GM18508 (cell line): ENCODE data around the gene CCDC57.

ENCODE experiments used
- ATAC-seq: cut with Tn5 transposase; IDR thresholded peaks from one replicate; pipeline ENCODE4 v1.9.1; 2021; ENCODE audit warnings: moderate number of reproducible peaks; ENCODE audit not compliant: insufficient read depth, unreplicated experiment

The CCDC57 gene

DNA sequence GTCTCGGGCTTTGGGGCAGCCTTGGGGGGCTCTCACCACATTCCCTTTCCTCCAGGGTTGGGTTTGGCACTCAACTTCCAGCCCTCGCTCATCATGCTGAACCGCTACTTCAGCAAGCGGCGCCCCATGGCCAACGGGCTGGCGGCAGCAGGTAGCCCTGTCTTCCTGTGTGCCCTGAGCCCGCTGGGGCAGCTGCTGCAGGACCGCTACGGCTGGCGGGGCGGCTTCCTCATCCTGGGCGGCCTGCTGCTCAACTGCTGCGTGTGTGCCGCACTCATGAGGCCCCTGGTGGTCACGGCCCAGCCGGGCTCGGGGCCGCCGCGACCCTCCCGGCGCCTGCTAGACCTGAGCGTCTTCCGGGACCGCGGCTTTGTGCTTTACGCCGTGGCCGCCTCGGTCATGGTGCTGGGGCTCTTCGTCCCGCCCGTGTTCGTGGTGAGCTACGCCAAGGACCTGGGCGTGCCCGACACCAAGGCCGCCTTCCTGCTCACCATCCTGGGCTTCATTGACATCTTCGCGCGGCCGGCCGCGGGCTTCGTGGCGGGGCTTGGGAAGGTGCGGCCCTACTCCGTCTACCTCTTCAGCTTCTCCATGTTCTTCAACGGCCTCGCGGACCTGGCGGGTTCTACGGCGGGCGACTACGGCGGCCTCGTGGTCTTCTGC is 24.6 kb upstream of the CCDC57 start:
- no peak for ATAC-seq

DNA sequence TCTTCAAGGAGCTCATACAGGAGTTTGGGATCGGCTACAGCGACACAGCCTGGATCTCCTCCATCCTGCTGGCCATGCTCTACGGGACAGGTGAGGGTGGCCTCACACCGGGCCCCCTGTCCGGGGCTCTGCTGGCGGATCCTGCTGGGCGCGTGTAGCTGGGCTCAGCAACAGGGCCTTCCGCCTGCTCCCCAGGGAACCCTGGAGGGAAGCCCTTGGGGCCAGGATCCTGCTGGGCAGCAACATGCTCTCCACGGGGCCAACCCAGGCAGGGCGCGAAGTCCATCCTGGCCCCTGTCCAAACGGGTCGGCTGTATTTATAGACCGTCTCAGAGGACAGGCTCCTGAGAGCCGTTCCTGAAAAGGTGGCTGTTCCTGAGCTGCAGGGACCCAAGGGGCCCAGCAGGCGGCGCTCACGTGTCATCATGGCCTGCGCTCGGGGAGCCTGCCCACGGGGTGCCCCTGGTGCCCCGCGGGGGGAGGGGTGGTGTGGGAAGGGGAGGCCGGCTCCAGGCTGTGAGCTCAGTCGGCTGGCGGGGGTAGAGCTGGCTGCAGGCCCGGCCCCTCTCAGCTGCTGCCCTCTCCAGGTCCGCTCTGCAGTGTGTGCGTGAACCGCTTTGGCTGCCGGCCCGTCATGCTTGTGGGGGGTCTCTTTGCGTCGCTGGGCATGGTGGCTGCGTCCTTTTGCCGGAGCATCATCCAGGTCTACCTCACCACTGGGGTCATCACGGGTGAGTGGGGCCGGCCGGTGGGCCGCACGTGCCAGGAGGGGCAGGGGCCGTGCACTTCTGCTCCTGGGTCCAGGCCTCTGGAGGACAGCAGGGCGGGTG is 23.7 kb upstream of the CCDC57 start:
- no peak for ATAC-seq

DNA sequence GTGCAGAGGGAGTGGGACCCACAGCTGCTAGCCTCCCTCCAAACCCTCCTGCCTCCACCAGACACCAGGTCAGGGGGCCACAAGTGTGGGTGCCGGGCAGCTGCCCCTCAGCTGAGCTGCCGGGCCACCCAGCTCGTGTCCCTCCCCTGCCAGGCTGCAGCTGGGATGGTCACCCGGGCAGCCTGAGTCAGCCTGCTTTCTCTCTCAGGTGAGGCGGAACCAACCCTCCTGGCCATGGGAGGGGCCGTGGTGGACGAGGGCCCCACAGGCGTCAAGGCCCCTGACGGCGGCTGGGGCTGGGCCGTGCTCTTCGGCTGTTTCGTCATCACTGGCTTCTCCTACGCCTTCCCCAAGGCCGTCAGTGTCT is 23.1 kb upstream of the CCDC57 start:
- no peak for ATAC-seq

DNA sequence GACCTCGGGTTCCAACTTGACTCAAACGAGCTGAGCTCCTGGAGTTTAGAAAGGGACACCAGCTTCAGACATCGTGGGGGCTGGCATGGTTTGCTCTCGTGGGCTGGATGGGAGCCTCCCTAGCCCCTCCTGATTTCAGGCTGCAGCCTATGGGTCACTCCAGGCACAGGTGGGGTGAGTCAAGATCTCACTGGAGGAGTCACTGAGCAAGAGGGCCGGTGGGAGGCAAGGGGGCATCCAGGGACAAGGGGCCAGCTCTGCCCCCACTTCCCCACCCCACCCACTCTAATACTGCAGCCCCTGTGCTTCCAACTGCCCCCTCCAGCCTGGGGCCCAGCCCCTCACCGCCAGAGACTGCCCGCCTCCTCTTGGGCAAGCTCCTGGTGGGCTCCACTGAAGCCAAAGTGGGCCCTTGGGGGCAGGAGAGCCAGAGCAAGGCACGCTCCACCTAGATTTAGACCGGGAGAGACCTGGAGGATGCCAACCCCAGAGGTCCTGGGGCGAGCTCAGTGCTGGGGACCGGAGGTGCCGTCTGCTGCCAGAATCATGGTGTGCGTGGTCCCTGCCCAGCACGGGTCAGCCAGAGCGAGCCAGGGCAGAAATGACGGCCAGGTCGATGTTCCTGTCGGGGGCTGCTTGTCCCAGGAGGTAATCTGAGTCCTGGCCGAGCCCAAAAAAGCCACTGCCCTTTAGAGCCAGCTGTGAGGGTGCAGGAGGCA is 22.6 kb upstream of the CCDC57 start:
- no peak for ATAC-seq

DNA sequence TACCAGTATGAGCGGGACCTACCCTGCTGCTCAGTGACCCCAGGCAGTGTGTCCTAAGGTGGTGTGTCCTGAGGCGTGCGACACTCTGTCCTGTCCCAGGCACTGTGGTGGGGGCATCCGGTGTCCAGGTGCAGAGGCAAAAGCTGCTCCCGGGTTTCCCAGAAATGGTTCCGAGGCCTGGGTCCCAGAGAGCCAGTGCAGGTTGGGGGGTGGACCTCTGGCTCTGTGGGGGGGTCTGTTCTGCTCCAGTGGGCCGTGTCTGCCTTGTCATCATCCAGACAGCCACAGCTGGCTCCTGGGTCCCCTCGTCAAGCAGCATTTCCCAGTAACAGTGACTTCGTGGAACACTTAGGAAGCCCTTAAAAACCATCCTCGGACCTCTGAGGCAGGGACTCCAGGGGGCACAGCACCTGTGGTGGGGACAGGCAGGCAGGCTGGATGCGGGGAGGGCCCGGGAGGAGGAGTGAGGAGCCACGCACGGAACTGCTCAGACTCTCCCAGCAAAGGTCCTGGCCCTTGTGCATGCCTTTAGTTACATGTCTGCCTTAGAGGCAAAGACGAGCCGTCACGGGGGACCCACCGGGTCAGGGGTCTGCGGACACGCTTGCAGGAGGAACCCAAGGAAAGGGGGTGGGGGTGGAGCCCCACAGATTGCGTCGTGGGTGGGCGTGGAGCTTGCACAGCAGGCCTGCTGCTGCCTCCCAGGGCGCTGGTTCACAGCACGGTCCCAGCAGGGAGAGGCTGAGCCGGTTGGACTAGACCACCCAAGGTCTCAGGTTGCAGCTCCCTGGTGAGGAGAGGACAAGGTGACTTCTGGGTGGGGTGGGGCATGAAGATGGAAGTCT is 21.8 kb upstream of the CCDC57 start:
- ATAC-seq = no peak

DNA sequence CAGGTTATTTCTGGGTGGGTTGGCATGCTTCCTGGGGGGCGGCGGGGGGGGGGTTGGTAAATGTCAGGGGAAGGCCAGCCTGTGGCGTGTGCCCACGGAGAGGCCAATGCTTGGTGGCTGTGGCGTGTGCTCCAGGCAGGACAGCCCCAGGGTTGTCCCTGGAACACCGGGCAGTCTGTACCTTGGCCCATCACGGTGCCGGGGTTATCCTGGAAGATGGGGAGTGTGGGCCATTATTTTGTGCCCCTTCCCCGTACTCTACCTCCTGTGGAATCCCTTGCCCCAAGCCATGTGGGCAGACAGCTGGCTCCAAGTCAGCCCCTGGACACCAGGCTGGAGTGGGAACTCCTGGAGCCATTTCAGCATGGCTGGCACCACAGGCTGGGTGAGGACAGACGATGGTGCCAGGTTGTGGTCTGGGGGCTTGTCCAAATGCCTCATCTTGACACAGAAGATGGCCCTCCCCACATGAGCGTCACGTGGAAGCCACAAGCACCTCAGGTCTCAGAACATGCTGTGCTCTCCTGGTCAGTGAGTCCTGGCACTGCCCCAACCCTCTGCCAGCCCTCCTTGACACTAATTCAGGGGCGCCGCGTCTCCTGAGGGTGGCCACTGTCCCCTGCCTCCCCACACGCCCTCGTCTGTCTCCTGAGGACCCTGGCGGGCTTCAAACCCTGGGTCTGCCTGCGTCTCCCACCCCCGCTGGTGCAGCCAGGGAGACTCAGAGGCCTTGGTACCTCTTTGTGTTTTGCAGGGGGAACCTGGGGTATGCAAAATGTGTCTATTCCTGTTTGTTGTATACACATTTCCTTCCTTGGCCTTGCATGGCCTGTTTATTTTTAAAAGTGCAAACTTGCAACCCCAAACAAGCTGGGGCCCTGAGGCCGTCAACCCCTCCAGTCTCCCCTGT is 20.5 kb upstream of the CCDC57 start:
- ATAC-seq = no peak

DNA sequence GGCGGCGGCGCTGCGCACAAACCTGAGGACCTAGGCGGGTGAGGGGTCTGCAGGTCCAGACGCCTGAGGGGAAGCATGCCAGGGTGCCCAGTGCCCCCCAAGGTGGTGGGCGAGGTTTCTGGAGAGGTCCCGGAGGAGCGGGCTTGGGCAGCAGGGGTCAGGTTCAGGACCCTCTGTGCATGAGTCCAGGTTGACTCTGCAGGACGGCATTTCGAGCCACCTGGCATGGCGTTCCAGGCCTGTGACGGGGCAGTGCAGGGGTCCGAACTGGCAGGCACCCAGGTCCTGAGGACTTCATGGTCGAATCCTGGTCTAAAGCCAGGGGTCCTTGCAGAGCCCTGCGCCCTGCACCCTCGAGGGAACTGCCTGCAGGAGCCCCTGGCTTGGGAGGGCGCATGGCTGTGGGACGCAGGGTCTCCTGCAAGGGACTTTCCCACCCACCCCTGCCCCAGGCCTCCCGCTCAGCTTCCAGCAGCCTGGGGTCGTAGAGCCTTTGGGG is 19.7 kb upstream of the CCDC57 start:
- ATAC-seq = no peak

DNA sequence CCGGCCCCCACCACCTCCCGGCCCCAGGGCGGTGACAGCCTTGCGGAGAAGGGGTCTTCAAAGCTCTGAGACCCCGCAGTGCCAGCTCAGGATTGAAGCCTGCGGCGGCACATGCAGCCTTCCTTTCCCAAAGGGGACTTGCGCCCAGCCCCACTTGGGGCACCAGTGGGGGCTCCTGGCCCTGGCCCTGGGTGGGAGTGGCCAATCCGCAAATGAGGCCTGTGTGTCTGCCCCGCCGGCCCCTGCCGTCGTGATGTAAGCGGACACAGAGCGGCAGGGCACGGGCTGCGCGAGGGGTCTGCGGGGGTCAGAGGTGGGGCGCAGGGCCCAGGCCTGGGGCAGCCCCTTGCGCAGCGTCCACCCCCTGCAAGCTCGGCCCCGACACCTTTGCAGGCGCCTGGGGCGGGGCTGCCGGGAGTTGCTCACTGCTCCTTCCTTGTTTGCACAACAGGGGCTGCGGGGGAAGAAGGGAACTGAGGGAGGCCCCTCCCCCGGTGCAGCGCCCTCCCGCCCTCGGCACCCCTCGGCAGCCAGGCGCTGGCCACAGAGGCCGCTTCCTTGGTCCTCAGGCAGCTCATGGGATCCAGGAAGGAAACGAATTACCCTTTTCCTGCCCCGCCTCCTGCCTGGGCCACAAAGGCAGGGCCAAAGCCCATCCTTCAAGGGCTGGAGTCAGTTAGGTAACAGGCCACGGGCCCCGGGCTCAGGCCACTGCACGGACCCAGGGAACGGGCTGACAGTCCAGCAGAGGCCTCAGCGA is 19.1 kb upstream of the CCDC57 start:
- no peak for ATAC-seq

DNA sequence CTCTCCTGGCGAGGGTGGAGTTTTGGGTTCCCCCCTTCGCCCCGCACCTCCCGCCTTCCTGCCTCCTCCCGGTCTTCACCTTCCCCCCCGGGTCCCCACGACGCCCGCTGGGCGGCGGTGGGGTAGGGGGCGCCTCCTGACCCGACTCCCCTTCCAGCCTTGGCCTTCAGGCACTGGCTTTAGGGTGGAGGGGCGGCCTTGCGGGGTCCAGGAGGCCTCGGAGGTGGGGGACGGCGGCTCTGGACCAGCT is 18.6 kb upstream of the CCDC57 start:
- ATAC-seq = no peak

DNA sequence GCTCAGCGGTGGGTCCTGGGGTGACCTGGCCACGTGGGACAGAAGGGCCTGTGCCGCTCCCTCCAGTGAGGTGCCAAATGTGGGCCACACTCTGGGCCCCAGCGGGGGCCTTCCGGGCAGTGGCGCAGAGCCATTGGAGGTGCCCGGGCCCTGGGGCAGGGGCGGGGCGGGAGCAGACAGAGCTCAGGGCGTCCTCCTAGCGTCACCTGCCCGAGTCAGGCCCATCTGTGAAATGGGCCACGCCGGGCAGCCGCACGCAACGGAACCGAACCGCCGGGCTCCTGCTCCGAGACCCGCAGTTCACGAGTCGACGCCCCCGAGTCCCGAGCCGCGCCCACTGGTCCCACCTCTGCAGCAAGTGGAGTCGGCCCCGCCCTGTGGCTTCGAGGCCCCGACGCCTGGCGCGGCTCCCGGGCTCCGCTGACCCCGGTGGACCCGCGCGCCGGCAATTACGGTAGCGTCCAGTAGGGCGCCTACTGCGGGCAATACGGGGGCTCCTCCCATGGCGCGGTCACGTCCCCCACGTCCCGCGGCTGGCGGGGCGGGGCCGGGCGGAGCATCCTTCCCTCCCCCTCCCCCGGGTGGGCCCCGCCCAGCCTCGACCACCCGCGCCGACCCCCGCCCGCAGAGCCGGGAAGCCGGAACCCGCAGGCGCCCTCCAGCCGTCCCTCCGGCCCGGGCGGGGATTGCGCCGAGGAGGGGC is 18.1 kb upstream of the CCDC57 start:
- no peak for ATAC-seq

DNA sequence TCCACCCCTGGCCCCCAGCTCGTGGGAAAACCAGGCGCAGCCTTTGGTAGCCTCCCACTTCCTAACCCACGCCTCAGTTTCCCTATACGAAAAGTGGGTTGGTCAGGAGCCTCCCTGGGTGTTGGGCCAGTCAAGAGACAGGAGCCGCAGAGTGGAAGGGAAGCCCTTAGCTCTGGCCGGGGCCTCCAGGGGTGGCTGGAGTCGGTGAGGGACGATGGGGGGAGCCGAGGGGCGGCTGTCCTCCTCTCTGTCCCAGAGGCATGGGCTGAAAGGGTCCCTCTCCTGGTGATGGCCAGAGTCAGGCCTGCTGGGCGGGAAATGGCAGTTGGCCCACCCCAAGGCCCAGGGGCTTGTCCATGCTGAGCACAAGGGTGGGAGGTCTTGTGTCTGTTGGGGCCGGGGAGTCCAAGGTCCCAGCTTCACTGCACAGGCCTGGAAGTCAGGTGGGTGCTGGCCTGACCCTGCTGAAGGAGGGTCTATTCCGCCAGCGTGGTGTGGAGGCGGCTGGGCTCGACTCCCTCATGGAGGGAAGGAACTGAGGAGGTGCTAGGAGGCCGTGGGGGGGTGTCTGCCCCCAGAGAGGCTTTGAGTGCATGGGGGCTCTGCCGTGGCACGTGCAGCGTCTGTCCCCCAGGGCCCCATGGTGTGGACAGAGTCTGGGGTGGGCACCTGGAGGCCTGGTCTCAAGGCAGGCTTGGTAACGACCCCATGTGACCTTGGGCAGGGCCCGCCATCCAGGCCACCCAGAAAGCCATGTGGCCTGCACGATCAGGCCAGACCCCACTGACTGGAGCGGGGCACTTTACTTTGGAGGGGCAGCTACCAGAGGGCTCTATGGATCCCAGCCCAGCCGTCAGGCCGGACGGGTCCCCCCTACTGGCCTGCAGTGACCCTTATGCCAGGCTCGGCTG is 17.3 kb upstream of the CCDC57 start:
- no peak for ATAC-seq

DNA sequence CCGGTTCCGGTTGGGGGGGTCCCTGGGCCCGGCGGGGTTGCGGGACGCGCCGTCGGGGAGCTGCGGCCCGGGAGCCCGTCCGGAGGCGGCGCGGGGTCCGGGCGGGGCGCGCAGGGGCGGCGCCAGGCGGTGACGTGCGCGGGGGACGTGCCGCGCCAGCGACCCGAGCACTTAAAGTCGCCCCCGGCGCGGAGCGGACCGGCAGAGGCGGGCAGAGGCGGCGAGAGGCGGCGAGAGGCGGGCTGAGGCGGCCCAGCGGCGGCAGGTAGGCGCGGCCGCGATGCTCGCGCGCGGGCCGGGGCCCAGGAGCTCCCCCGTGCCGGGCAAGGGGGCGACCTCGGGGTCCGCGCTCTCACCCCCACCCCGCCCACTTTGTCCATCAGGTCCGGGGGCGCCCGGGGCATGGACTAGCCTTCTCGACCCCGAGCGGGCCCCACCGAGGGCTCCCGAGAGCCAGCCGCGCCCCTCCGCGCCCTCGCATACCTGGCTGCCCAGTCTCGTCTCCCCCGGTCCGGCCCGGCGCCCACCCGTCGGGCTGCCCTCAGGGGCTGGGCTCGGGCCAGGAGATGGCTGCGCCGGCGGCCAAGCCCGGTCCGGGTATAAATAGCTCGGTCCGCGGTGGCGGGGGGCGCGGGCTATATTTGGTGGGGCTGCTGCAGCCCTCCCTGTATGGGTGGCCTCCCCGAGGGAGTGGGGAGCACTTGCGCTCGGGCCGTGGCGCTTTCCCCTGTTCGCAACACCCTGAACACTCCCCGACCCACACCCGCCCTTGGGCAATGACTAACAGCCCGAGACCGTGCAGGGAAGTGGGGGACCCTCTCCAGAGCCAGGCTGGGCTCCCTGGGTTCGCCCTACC is 16.4 kb upstream of the CCDC57 start, which contains the start of gene SLC16A3:
TSS of gene SLC16A3 (plus strand) at position 201 of the 856 bp plus-strand sequence. CDS start 6,967 bp downstream, outside the sequence.
- no peak for ATAC-seq

DNA sequence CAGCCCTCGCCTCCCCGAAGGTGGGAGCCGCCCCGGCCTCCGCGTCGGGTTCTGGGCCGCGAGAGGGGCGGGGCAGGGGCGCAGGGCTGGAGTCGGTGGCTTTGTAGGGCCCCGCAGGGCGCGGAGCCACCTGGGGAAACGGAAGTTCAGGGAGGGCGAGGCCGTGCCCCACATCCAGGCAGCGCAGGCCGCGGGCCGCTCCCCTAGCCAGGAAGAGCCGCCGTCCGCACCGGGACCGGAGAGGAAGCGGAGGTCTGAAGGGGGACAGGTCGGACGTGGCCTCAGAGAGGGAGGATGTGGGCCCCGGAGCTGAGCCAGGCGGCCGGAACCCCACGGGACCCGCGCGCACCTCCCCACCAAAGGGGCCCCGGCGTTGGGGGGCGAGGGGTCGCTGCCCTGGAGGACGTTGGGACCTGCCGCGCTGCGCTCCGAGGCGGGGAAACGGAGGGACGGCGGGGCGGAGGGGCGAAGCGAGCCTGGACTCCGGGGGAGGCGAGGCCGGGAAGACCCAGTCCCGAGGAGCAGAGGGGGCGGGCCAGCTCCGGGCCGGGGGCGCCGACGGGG is 15.7 kb upstream of the CCDC57 start:
- no peak for ATAC-seq

DNA sequence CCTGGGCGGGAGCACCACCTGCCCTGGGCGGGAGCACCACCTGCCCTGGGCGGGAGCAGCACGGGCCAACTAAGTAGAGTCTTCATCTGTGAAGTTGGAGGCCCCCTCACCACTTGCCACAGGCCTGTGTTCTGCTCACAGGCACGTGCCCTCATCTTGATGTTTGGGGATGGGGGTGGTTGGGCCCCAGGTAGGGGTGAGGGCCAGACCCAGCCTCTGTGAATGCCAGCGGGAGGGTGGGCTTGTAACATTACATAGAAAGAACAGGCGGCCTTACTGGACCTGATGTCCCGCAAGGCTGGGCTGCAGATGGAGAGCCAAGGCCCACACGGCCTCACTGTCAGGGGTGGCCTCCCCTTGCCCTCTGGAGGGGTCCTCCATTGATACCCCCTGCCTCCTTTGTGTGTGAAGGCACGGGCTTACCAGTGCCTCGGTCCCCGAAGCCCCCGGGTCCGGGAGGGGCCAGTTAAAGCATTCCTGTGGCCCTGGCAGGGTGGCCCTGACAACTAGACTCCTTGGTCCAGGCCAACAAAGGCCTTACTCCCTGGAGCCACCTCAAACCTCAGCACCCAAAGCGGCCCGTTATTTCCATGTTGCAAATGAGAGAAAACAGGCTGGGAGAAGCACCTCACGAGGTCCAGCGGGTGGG is 15.1 kb upstream of the CCDC57 start:
- ATAC-seq = no peak

DNA sequence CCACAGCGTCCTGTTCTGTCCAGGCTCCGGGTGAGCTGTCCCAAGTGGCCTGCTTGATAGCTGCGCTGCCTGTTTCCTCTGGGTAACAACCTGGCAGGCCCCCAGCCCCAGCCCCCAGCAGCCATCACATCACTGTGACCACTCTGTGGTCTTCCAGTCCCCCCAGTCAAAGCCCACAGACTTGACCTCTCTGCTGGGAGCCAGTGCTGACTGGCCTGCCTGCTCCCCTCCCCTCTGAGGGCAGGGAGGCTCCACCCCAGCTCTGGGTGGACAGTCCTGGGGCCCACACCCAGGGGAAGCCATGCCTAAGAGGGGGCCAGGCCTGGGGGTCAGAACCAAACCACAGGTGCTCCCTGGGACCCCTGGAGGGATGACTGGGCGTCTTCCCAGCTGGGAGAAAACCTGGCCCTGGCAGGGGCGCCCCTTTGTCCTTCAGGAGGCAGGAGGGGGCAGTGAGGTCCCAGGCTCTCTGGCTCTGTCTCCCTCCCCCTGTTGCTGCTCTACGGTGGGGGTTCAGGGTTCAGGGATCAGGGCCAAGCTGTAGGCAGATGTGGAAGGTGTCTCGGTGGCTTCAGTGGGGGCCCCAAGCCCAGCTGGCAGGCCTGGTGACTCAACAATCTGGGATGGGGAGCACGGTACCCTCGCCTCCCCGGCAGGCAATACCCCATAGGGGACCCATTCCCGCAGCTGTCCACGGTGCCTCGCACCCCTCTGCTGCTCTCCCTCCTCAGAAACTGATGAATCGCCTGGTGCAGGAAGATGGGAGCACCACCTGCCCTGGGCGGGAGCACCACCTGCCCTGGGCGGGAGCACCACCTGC is 14.4 kb upstream of the CCDC57 start:
- no peak for ATAC-seq
